Measurements from ENCODE around the gene SNRNP40. TPM values are rescaled to one million over a fixed set of nuclear protein-coding genes. Genes with fewer than 3 reads are reported as not detected.

SNRNP40 gene
- total and polyA plus RNA-seq, 2 experiments from 2014 or later = 90.0 to 135 TPM

DNA sequence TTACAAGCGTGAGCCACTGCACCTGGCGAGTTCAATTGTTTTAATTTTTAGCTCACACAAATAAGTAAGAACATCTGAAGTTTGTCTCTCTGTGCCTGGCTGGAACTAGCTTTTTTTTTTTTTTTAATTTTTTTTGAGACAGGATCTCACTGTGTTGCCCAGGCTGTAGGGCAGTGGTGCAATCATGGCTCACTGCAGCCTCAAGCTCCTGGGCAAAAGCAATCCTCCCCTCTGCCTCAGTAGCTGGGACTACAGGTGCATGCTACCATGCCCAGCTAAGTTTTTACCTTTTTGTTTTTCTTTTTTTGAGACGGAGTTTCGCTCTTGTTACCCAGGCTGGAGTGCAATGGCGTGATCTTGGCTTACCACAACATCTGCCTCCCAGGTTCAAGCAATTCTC, 64.8 kb downstream of the SNRNP40 start:
- peaks cover 8% of the 10 kb centered on the region; the same call in 1 of the 2 replicates for H3K4me1 ChIP-seq (ENCODE audit: insufficient read depth)
- peaks cover 11% of the 10 kb centered on the region; the same call in 1 of the 2 replicates for H4K20me1 ChIP-seq (replicated peaks; ENCODE audit: insufficient read depth)
- H3K79me2 ChIP-seq (replicated peaks; ENCODE audit: insufficient read depth) = peaks cover 32% of the 10 kb centered on the region
- H3K4me3 ChIP-seq = no peak overlapping the region
- DNase-seq (ENCODE audit: low spot score) = no peak
- no peak overlapping the region for H3K27ac Mint-ChIP-seq
- no peaks in the 10 kb centered on the region for H3K27me3 Mint-ChIP-seq (ENCODE audit: insufficient read depth, low read depth, poor library complexity)
- no peak for TF ChIP-seq CREB1 (CRISPR knock-in tag; IDR thresholded peaks at IDR 0.05; ENCODE audit: low read depth)
- no peak for TF ChIP-seq EZH2 (IDR thresholded peaks at IDR 0.05; ENCODE audit: low read depth, unreplicated experiment)
- no peak for TF ChIP-seq NANOG (IDR thresholded peaks at IDR 0.05; ENCODE audit: borderline replicate concordance)
- TF ChIP-seq, protein P1, sequence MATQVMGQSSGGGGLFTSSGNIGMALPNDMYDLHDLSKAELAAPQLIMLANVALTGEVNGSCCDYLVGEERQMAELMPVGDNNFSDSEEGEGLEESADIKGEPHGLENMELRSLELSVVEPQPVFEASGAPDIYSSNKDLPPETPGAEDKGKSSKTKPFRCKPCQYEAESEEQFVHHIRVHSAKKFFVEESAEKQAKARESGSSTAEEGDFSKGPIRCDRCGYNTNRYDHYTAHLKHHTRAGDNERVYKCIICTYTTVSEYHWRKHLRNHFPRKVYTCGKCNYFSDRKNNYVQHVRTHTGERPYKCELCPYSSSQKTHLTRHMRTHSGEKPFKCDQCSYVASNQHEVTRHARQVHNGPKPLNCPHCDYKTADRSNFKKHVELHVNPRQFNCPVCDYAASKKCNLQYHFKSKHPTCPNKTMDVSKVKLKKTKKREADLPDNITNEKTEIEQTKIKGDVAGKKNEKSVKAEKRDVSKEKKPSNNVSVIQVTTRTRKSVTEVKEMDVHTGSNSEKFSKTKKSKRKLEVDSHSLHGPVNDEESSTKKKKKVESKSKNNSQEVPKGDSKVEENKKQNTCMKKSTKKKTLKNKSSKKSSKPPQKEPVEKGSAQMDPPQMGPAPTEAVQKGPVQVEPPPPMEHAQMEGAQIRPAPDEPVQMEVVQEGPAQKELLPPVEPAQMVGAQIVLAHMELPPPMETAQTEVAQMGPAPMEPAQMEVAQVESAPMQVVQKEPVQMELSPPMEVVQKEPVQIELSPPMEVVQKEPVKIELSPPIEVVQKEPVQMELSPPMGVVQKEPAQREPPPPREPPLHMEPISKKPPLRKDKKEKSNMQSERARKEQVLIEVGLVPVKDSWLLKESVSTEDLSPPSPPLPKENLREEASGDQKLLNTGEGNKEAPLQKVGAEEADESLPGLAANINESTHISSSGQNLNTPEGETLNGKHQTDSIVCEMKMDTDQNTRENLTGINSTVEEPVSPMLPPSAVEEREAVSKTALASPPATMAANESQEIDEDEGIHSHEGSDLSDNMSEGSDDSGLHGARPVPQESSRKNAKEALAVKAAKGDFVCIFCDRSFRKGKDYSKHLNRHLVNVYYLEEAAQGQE (IDR thresholded peaks at IDR 0.05; ENCODE audit: unreplicated experiment) = no peak
- no peak for TF ChIP-seq ZNF462 (CRISPR knock-in tag; IDR thresholded peaks at IDR 0.05)
- TF ChIP-seq ZNF114 (CRISPR knock-in tag; IDR thresholded peaks at IDR 0.05) = no peak
- no peak for TF ChIP-seq JUNB (IDR thresholded peaks at IDR 0.05; ENCODE audit: unreplicated experiment)
- no peak for TF ChIP-seq ZNF331 (CRISPR knock-in tag; IDR thresholded peaks at IDR 0.05; ENCODE audit: low read depth)
- TF ChIP-seq EZH2phosphoT487 (IDR thresholded peaks at IDR 0.05; ENCODE audit: unreplicated experiment) = no peak
- TF ChIP-seq STAT1 (IDR thresholded peaks at IDR 0.05; ENCODE audit: unreplicated experiment) = no peak
- TF ChIP-seq POLR2AphosphoS5 (IDR thresholded peaks at IDR 0.05; ENCODE audit: low read depth) = no peak
- TF ChIP-seq, protein P2, sequence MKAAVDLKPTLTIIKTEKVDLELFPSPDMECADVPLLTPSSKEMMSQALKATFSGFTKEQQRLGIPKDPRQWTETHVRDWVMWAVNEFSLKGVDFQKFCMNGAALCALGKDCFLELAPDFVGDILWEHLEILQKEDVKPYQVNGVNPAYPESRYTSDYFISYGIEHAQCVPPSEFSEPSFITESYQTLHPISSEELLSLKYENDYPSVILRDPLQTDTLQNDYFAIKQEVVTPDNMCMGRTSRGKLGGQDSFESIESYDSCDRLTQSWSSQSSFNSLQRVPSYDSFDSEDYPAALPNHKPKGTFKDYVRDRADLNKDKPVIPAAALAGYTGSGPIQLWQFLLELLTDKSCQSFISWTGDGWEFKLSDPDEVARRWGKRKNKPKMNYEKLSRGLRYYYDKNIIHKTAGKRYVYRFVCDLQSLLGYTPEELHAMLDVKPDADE (IDR thresholded peaks at IDR 0.05) = no peak
- TF ChIP-seq CTCF (conservative IDR thresholded peaks at IDR 0.05; ENCODE audit: low read depth in 2 of 2) = no peak
- H3K36me3 Mint-ChIP-seq (ENCODE audit: low read depth) = no peaks in the 10 kb centered on the region
- peaks cover 15% of the 10 kb centered on the region for H3K4me1 Mint-ChIP-seq
- ATAC-seq = no peak
- no peaks in the 10 kb centered on the region for H3K27me3 ChIP-seq (ENCODE audit: insufficient read depth)
- no peaks in the 10 kb centered on the region for H3K36me3 ChIP-seq (ENCODE audit: insufficient read depth)
- no peak overlapping the region for H2AFZ ChIP-seq
- H3K9me3 Mint-ChIP-seq = no peaks in the 10 kb centered on the region
- no peak overlapping the region for H3K4me2 ChIP-seq
- no peaks in the 10 kb centered on the region for H3K9me2 ChIP-seq (ENCODE audit: insufficient read depth)
- no peaks in the 10 kb centered on the region for H3F3A ChIP-seq (replicated peaks; ENCODE audit: low read depth)
- H3K27ac ChIP-seq (ENCODE audit: low read depth) = no peak overlapping the region
- H3K4me3 Mint-ChIP-seq = no peak overlapping the region
